SKM-1 (cell line): ENCODE results near the gene SMIM22.

Source experiments
- DNase-seq: peaks from one replicate; lab custom pipeline; 2025; ENCODE audit not compliant: unreplicated experiment; lab: John Stamatoyannopoulos, UW

Gene SMIM22

DNA sequence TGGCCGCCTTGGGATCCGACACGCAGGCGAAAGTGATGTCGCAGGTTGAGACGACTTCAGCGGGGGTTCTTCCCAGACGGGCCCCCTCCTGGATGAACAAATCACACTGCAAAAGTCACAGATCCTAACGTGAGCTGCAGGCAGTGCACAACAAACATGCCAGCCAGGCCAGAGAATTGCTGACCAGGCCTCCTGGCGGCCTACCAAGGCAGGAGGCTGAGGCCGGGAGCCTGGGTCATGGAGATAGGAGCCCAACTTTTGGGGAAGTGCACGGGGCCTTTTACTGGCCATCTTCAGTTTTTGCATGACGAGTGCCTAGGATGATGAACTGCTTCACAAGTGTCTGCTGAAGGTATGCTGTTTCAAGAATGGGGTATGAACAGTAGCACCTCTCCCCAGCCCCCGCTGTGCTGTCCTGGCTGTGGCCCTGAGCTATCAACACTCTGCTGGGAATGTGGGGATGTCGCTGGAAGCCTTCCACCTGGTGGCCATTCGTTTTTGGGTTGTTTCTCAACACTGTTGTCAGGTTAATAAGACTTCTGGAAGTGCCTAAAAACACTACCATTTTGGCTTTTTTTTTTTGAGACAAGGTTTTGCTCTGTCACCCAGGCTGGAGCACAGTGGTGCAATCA lies 19.5 kb downstream of the SMIM22 start:
- no peak for DNase-seq

DNA sequence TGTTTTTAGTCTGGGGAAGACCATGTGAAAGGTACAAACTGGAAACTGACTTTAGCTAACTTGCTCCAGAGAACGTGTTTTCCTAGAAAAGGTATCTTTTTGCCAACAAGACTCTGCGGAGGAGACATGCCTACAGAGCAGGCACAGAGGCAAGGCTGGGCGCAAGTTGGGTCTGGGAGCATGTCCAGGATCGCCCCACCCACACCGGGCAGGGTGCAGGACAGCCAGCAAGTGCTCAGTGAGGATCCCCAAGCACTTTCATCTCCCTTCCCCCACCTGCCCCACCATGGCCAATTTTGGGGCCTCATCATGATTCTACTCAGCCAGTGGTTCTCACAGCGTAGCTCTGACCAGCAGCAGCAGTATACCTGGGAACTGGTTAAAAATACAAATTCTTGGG lies 25.5 kb downstream of the SMIM22 start:
- no peak for DNase-seq

DNA sequence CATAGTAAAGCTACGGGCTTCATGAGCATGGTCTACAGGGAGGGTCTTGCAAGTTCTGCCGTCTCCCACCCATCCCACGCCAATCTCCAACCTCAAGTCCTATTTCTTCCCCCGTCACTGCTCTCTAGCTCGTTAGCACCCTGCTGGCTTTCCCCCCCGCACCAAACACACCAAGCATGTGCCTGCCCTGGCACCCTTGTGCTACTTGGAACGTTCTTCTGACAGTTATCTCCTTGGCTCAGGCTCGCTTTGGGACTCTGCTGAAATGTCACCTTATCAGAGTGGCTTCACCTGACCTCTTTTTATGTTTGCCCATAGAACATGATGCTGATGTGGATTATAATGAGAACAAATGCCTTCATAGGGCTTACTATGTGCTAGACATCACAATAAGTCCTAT lies 30.0 kb downstream of the SMIM22 start:
- no peak for DNase-seq

DNA sequence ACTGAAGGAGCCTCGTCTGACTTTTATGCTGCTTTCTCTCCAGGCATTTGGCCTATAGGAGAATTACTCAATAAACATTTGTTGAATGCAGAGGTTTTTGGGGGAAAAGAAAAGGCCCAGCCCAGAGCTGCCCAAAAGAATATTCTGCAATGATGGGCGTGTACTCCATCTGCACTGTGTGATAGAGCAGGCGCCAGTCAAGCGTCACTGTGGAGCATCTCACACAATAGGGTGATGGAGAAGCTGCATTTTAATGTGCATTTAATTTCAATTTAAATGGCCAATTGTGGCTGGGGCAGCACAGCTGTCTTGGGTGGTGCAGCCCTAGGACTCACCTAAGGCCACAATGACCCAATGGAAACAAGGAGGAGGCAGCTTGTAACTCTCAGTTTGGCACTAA lies 31.4 kb downstream of the SMIM22 start:
- DNase-seq, result no peak

DNA sequence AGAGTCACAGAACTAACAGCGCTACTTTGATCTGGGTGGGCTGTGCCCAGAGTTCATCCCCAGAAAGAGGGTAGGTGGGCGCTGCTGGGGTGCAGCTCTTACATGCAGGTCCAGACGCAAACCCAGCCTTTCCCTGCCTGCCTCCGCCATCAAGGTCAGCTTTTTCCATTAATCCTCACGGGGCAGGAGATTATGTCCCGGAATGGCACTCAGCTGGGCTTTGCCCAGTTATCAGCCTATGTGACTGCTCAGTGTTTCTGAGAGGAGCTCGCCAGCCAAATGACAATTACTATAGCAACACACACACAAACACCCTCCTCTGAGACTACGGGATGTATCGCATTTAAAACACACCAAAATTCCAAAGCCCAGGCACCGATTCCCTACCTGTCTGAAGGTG lies 31.8 kb downstream of the SMIM22 start:
- DNase-seq, result no peak

DNA sequence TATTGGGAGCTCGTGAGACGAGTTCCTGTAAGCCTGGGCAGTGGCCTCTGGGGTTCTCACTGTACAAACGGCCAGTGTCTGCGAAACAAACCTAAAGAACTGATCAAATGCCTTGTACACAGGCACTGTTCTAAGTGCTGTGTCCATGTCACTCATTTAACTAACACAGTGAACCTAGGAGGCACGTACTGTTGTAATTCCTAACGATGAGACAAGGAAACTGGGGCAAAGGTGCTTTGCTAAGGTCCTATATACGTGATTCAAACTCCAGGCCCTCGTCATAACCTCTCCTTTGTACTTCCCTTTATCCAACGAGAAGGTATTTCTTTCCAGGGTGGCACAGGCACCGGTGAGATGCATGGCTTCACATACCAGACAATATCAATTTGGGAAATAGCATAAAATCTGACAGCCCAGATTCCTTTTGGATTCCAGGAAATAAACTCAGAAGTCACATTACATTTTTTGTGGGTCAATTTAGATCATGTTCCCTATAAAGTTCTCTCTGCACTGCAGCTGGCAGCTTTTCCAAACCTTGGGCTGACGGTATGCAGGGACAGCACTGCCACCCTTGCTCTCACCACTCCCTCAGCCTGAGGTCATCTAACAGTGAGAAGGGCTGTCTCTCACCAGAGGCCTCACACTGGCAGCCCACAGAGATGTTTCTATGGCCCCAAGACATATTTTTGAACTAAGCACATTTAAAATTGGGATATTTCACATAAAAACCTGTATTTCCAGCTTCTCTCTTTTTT lies 33.6 kb downstream of the SMIM22 start:
- DNase-seq, result no peak

DNA sequence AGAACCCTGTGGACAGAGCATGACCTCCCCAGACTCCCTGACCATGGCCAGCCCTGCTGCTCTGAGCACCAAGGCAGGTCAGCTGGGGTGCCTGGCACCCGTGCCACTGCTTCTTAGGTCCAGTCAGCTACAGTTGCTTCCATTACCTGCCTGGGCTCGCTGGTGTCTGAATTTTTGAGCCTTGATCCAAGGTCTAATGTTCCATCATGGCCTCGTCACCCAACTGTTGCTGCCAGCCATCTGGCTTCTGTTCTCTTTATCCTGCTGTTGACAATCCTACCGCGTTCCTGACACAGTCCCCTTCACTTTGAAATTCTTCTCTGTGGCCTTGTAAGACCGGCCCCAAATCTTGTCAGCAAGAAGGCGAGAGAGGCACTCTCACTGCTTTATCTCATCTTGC lies 35.2 kb downstream of the SMIM22 start:
- DNase-seq, result no peak

DNA sequence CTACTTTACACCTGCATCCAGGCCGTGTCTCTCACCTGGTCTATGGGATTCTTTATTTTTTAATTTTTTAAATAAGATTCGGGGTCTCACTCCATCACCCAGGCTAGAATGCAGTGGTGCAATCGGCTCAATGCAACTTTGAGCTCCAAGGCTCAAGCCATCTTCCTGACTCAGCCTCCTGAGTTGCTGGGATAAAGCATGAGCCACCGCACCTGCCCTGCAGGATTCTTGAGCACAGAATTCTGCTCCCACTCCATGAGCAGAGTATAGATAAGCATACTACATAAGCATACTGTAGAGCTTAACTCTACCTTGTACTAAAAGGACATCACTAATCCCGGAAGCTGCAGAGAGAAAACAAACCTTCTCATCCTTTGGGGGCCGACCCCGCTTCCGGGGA lies 36.4 kb downstream of the SMIM22 start:
- no peak for DNase-seq

DNA sequence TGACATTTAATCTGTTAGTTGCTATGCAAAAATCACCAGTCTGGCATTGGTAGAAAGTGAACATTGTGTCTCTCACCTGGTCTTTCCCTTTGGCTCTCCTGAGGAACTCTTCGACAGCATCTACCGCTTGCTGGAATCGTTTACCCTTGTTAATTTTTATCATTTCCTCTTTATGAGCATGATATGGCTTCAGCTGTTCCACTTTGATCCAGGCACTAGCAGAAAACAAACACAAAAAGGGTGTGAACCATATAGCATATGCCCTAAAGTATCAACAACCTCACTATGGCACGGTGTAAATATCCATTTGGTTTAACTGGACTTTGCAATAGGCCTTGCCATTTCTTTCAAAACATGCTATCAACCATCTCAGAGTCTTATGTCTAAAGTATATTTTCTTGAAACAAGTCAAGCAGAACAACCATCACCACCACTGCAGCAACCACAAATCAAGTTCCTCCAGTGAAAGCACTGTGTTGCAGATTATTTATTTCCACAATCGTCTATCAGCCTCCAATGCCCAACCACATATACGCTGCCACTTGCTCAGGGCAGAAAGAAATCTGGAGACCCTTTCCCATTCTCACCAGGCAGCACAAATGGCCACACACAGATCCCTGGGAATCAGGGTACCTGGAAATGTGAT lies 37.7 kb downstream of the SMIM22 start:
- no peak for DNase-seq

DNA sequence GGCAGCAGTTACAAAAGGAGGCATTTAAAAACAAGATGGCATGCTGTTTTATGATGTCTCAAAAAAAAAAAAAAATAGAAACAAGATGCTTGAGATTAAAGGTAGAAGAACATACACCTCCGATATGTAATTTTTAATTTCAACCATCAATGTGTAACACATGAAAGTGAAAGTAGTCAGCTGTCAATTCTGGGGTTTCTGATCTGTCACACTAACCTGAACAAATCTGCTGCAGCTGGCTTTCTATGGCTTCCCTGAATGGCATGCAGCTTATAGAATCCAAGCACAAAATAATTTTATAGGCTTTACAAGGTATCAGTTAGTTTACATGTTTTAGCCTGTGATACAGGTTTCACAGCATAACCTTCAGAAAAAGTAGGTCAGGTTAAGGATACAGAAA lies 38.4 kb downstream of the SMIM22 start:
- no peak for DNase-seq

DNA sequence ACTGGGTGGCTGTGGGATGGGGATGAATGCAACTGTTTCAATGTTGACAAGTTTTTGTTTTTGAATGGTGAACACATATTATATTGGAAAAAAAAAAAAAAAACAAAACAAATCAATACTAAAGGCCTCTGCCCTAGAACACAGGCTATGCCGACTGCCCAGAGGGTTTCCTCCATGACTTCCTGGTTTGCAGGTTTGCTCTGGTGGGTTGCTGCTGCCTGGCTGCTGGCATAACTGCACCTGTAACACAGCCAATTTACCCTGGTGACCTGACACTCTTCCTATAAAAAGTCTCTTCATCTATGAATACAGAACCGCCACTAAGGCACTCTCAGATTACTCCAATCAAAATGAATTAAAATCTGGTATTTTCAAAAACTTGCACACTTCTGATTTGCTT lies 41.6 kb downstream of the SMIM22 start:
- no peak for DNase-seq

DNA sequence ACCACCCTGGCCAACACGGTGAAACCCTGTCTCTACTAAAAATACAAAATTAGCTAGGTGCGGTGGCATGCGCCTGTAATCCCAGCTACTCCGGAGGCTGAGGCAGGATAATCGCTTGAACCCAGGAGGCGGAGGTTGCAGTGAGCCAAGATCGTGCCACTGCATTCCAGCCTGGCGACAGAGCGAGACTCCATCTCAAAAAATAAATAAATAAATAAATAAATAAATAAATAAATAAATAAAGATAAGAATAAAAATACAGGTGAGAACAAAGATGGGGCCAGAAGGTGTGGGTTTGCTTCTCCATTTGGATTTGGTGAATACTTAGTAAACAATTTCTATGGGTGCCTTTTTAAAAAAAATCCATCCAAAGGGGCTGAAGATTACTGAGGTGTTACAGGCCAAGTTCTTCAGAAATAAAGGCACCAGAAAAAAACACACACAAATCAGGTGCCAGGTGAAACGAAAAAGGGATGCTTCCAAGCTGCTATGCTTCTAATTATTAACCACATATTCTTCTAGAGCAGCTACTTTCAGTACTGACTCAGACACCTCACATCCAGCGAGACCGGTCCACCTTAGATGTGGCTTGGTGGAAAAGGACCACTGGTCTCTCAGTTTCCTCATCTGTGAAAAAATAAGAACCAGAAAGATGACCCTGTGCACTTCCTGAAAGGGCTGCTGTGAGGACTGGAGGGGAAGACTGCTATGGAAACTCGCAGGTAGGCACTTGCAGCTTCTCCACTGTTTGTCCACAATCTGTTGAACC lies 42.7 kb downstream of the SMIM22 start:
- no peak for DNase-seq

DNA sequence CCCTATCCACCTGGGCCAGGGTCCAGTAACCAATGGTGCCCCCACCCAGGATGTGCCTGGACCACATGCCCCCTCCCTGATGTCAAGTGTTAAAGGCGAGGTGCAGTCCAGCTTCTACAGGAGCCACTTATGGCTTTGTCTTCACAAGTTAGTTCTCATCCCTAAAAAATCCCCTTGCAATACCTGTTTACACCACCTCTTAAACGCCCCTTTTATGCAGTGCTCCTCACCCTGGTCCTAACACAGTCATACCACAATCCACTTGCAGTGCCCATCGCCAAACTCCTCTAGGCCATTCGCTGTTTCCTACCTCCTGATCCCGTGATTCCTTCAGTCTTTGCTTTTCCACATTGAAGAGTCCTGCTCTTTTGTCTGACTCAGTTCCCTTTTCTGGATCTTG lies 44.8 kb downstream of the SMIM22 start:
- DNase-seq, result no peak

DNA sequence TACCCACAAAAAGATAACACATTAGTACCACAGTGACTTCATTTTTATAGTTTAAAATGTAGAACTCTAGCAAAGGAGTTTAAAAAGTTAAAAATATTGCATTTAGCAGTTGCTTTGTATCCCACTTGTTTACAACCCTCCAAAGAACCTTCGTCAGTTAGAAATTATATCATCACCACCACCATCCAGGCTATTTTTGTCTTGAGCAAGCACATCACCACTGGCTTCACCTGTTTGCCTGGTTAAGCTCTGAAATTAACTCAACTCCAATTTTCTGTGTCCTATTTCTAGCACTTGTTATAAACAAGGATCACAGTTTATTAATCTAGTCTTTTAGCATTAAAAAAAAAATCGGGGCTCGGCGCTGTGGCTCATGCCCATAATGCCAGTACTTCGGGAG lies 45.8 kb downstream of the SMIM22 start:
- no peak for DNase-seq
